B cell (primary cell): ENCODE measurements around the gene SNRPF. TPM values are rescaled to one million over a fixed set of nuclear protein-coding genes. Genes with fewer than 3 reads are reported as not detected.

Experiments used
- ATAC-seq: fragments of 200-7000 bp; cut with Tn5 transposase; one replicate; pipeline ENCODE4 v1.10.0; 2021; ENCODE audit warnings: low read depth, mild to moderate bottlenecking, moderate number of reproducible peaks, moderate library complexity
- CTCF ChIA-PET: fragments of 350-600 bp; sonication (Branson Sonifier 250); formaldehyde crosslinking; loops from one replicate; lab custom pipeline; 2021; ENCODE audit warnings: antibody characterized with exemption, inconsistent platforms; lab: Charles Lee
- POLR2A ChIA-PET: fragments of 350-600 bp; sonication (Branson Sonifier 250); formaldehyde crosslinking; loops from one replicate; lab custom pipeline; 2021; ENCODE audit warnings: antibody characterized with exemption; lab: Charles Lee
- DNase-seq: peaks from one replicate; pipeline ENCODE4 v3.0.0; 2013
- H2AFZ ChIP-seq: 2 replicates; pipeline ENCODE4 v1.6.1; 2012; ENCODE audit warnings: mild to moderate bottlenecking, low read depth, low read length; ENCODE audit not compliant: insufficient read depth, poor library complexity, severe bottlenecking
- H3K27ac ChIP-seq, 2 donors: 1 replicate in 1 of 2; 2 replicates in 1 of 2; pipeline ENCODE4 v1.5.1; 2012 to 2013; ENCODE audit warnings: low read length in 2 of 2, mild to moderate bottlenecking in 2 of 2, moderate library complexity in 1 of 2
- H3K27me3 ChIP-seq, 4 experiments: fragments of 200-600 bp in 1 of 4; sonication (generic) in 1 of 4; replicated peaks in 1 of 4; 1 replicate in 2 of 4; 2 replicates in 2 of 4; pipeline versions ENCODE4 v1.6.1 to v1.7.0; 2013 to 2016; ENCODE audit warnings: low read length in 3 of 4, mild to moderate bottlenecking in 2 of 4, mixed read lengths in 1 of 4, moderate library complexity in 1 of 4; ENCODE audit not compliant: insufficient read depth in 4 of 4, control insufficient read depth in 3 of 4; ENCODE audit errors: control extremely low read depth in 1 of 4
- H3K36me3 ChIP-seq, 2 experiments: replicated peaks in 1 of 2; 1 replicate in 1 of 2; 2 replicates in 1 of 2; pipeline versions ENCODE4 v1.6.1 to v1.7.1; 2013; ENCODE audit warnings: low read length in 1 of 2; ENCODE audit not compliant: insufficient read depth in 2 of 2, control insufficient read depth in 1 of 2; ENCODE audit errors: control extremely low read depth in 1 of 2, extremely low read depth in 1 of 2
- H3K4me1 ChIP-seq, 2 donors: fragments of 200-600 bp in 1 of 2; sonication (generic) in 1 of 2; 1 replicate in 1 of 2; 2 replicates in 1 of 2; pipeline versions ENCODE4 v1.5.1 to v1.6.1; 2013 to 2017; ENCODE audit warnings: low read length in 2 of 2; ENCODE audit not compliant: control insufficient read depth in 2 of 2, insufficient read depth in 2 of 2
- H3K4me2 ChIP-seq: replicated peaks from 2 replicates; pipeline ENCODE3; 2012; ENCODE audit warnings: mild to moderate bottlenecking, low read depth, low read length; ENCODE audit not compliant: poor library complexity, severe bottlenecking
- H3K4me3 ChIP-seq, 5 experiments: fragments of 200-600 bp in 1 of 5; sonication (generic) in 1 of 5; 1 replicate in 3 of 5; 2 replicates in 2 of 5; pipeline versions ENCODE4 v1.5.1 to v1.7.0; 2011 to 2016; ENCODE audit warnings: low read length in 4 of 5, mild to moderate bottlenecking in 4 of 5, low read depth in 2 of 5, control low read depth in 1 of 5, moderate library complexity in 1 of 5; ENCODE audit not compliant: insufficient read depth in 1 of 5; ENCODE audit errors: control extremely low read depth in 1 of 5, extremely low read depth in 1 of 5
- H3K79me2 ChIP-seq: fragments of 200-600 bp; sonication (generic); one replicate; pipeline ENCODE4 v1.6.0; 2016; ENCODE audit warnings: low read length; ENCODE audit not compliant: control insufficient read depth, insufficient read depth
- H3K9ac ChIP-seq: fragments of 200-600 bp; sonication (generic); 2 replicates; pipeline ENCODE4 v1.6.1; 2017; ENCODE audit warnings: mild to moderate bottlenecking, low read length, moderate library complexity
- H3K9me3 ChIP-seq, 3 donors: one replicate each; pipeline versions ENCODE4 v1.6.1 to v1.7.1; 2013; ENCODE audit warnings: low read length in 2 of 3; ENCODE audit not compliant: control insufficient read depth in 2 of 3, insufficient read depth in 1 of 3; ENCODE audit errors: control extremely low read depth in 1 of 3
- H4K20me1 ChIP-seq: 2 replicates; pipeline ENCODE4 v1.6.0; 2012; ENCODE audit warnings: mild to moderate bottlenecking, low read length; ENCODE audit not compliant: insufficient read depth, control insufficient read depth, poor library complexity, severe bottlenecking
- H3K27ac Mint-ChIP-seq: one replicate; pipeline ENCODE4 v1.8.0; 2021; ENCODE audit warnings: mixed read lengths
- H3K27me3 Mint-ChIP-seq: one replicate; pipeline ENCODE4 v1.8.0; 2021; ENCODE audit warnings: mixed read lengths
- H3K4me1 Mint-ChIP-seq: one replicate; pipeline ENCODE4 v1.8.0; 2021; ENCODE audit warnings: mixed read lengths
- H3K4me3 Mint-ChIP-seq: one replicate; pipeline ENCODE4 v1.8.0; 2021; ENCODE audit warnings: mixed read lengths
- H3K9me3 Mint-ChIP-seq: one replicate; pipeline ENCODE4 v1.8.0; 2022; ENCODE audit warnings: mixed read lengths; ENCODE audit not compliant: insufficient read depth
- CTCF ChIP-seq: fragments of 200-600 bp; IDR thresholded peaks from one replicate; pipeline ENCODE4 v1.8.0; 2022; ENCODE audit warnings: antibody characterized with exemption, mild to moderate bottlenecking
- EZH2 ChIP-seq: IDR thresholded peaks from 2 replicates; pipeline ENCODE4 v1.6.1; 2012; ENCODE audit warnings: borderline replicate concordance, low read depth, mild to moderate bottlenecking, moderate library complexity, low read length; ENCODE audit not compliant: insufficient read depth, poor library complexity, severe bottlenecking
- WGBS: methylation state at CpG from one replicate; pipeline ENCODE4 v1.1.5; 2013; ENCODE audit warnings: missing lambda C conversion rate; ENCODE audit not compliant: insufficient coverage; 5-methylcytosine and 5-hydroxymethylcytosine counted together
- intact Hi-C: fragments of 100-400 bp; cut with micrococcal nuclease; formaldehyde crosslinking; loops from one replicate; pipeline ENCODE4 v1.10.0; 2022
- polyA plus RNA-seq: library from polyadenylated mRNA; depleted of rRNA; stranded (reverse); fragments of >200 nt; gene quantifications from 2 replicates; pipeline ENCODE4 v1.2.3, GENCODE V29; 2012
- total RNA-seq, 2 donors: library from RNA; stranded (reverse); fragments of 120-200 nt in 1 of 2; gene quantifications; 1 replicate in 1 of 2; 2 replicates in 1 of 2; pipeline versions ENCODE4 v1.2.3 to v1.2.4, GENCODE V29; 2013 to 2022

Gene SNRPF
- total and polyA plus RNA-seq, 2 donors (not counting 1 experiment from before 2014, with no cell fraction given), result 10.5 to 23.8 TPM

- no peaks in the 10 kb centered on the region for H3K4me1 ChIP-seq
- ATAC-seq, result no peak
- H2AFZ ChIP-seq, result no peak overlapping the region
- no peak overlapping the region for H3K9ac ChIP-seq
- WGBS, result no CpG with 5 or more reads among the region's 3 CpGs
- H3K4me2 ChIP-seq, result no peak overlapping the region
- TF ChIP-seq CTCF, result no peak
- TF ChIP-seq EZH2, result no peak
- ChIA-PET CTCF (no interaction called here), POLR2A (no interaction called here)
- H3K9me3 ChIP-seq, result no peaks in the 10 kb centered on the region
- H3K4me1 Mint-ChIP-seq, result no peaks in the 10 kb centered on the region
- H3K27ac ChIP-seq, result no peak overlapping the region
- intact Hi-C loops, result no loop called here
- H3K4me3 ChIP-seq, result no peak overlapping the region
- H3K9me3 Mint-ChIP-seq, result no peaks in the 10 kb centered on the region
- no peak for DNase-seq
- H3K36me3 ChIP-seq, result no peaks in the 10 kb centered on the region
- no peaks in the 10 kb centered on the region for H3K79me2 ChIP-seq
- no peak overlapping the region for H3K27ac Mint-ChIP-seq
- peaks cover 7% of the 10 kb centered on the region for H3K27me3 Mint-ChIP-seq
- H3K4me3 Mint-ChIP-seq, result no peak overlapping the region
- peaks cover 0 to 4% (median 0%) of the 10 kb centered on the region in 4 experiments for H3K27me3 ChIP-seq
- no peaks in the 10 kb centered on the region for H4K20me1 ChIP-seq
Measured at GRCh38 chr12:95890958-95891357, 32.2 kb downstream of the SNRPF start.

- no peaks in the 10 kb centered on the region for H3K79me2 ChIP-seq
- no peaks in the 10 kb centered on the region for H4K20me1 ChIP-seq
- Mint-ChIP-seq H3K27ac (no peak overlapping the region), H3K4me3 (no peak overlapping the region), H3K9me3 (no peaks in the 10 kb centered on the region), H3K4me1 (no peaks in the 10 kb centered on the region), H3K27me3 (peaks cover 30% of the 10 kb centered on the region)
- no CpG with 5 or more reads among the region's 4 CpGs for WGBS
- H3K4me3 ChIP-seq, result no peak overlapping the region
- CTCF ChIA-PET, result interaction anchor here (1.7 kb wide), 1 partner anchor 22 kb away, joined by 3 read pairs; no protein-coding TSS in a partner anchor
- no peaks in the 10 kb centered on the region for H3K4me1 ChIP-seq
- DNase-seq (no peak), ATAC-seq (no peak)
- intact Hi-C loops, result no loop called here
- H3K4me2 ChIP-seq, result no peak overlapping the region
- no peaks in the 10 kb centered on the region for H3K9me3 ChIP-seq
- H3K9ac ChIP-seq, result no peak overlapping the region
- H3K27me3 ChIP-seq, result peaks cover 0 to 10% (median 4%) of the 10 kb centered on the region in 4 experiments
- no peak overlapping the region for H2AFZ ChIP-seq
- no peaks in the 10 kb centered on the region for H3K36me3 ChIP-seq
- POLR2A ChIA-PET, result no interaction called here
- TF ChIP-seq EZH2 (no peak), CTCF (no peak)
- no peak overlapping the region for H3K27ac ChIP-seq
Measured at GRCh38 chr12:95896846-95897245, 38.1 kb downstream of the SNRPF start.
